Activated gamma-delta T cell treated with anti-CD3 and anti-CD28 coated beads, Interleukin-2, amount 50 U/mL, for 16 hours (primary cell): ENCODE results near the gene DMPK.
"Not testable (repeated sequence)": the region's sequence is repeated elsewhere in the genome, so short reads cannot be mapped to it uniquely, and the experiment has no call there.

ENCODE experiments used
- DNase-seq: peaks from one replicate; pipeline ENCODE4 v3.0.0-alpha.2; 2020; ENCODE audit warnings: low read depth

The DMPK gene

DNA sequence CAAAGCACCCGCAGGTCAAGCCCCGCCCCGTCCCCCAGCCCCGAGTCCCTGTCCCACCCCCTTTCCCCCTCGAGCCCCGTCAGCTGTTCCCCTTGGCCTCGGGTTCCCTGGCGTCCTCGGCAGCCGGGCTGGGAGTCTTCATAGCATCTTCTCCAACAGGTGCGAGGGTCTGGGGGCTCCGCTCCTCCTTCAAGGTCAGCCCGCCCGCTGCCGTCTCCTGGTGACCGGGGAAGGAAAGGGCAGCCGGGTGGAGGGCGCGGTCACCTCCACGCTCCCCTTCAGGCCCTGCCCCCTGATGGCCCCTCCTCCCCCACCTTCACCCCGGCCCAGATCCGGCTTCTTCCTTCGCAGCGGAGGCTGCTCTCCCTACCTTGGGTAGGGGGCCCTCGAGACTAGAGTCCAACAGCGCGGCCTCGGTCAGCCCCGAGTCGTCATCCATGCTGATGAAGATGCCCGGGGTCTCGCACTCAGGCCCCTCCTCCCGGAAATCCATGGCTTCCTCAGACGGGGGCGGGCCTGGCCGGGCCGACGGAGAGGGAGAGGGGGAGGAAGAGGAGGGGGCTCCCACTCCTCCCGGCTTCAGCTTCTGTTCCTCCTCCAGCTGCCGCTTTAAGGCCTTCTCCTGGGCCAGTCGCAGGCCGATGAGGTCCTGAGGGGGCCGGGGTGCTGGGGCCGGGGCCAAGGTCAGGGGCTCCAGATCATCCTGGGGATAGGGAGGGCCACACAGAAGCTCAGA, 33.4 kb upstream of the DMPK start:
- no peak for DNase-seq

- no peak for DNase-seq
Measured at GRCh38 chr19:45814851-45815480, 32.7 kb upstream of the DMPK start, which contains the start of gene RSPH6A. Gene RSPH6A (minus strand): TSS chr19:45815308. CDS start chr19:45815176, 132 bp downstream.

- no peak for DNase-seq
Measured at GRCh38 chr19:45814166-45814780, 32.0 kb upstream of the DMPK start.

GRCh38 chr19:45812297-45812696, 30.0 kb upstream of the DMPK start:
- DNase-seq, result no peak

DNA sequence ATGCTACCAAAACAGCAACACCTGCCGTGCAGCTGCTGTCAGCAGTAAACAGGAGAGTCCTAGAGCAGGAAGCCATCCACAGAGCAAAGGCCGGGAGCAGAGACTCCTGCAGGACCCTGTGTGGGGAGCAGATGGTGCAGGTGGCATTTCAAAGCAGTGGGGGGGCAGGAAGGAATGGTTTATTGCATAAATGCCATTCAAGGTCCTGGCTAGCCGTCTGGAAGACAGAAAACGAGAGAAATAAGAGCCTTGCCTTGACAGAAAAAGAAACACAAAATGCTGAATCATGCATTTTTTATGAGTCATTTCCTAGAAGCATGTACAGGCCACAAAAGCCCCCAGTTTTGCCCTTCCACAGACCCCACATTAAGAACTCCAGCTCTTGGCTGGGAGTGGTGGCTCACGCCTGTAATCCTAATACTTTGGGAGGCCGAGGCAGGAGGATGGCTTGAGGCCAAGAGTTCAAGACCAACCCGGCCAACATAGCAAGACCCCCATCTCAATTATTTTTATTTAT, 27.4 kb upstream of the DMPK start:
- no peak for DNase-seq

DNA sequence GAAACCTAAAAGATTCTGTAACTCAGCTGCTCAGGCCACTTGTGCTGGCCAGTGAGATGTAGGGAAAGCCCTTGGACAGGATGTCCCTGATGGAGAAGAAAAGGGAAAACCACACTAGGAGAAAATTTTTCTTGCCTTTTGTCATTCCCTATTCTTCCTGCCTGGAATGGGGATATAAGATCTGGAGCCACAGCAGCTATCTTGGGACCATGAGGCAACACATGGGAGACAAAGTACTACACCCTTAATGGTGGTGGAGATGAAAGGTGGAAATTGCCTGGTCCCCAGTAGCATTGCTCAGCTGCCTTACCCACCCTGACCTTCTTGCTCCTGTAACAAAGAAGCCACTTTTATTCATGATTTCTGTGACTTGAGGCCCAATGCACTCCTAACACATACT, 23.4 kb upstream of the DMPK start:
- no peak for DNase-seq

DNA sequence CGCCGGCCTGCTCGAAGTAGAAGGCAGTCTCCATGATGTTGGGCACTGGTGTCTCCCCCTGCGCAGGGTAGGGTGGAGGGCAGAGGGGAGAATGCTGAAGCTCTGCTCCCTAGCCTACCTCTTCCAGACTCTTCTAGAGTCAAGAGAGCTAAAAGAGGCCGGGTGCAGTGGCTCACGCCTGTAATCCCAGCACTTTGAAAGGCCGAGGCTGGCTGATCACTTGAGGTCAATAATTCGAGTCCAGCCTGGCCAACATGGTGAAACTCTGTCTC, 22.6 kb upstream of the DMPK start:
- no peak for DNase-seq

DNA sequence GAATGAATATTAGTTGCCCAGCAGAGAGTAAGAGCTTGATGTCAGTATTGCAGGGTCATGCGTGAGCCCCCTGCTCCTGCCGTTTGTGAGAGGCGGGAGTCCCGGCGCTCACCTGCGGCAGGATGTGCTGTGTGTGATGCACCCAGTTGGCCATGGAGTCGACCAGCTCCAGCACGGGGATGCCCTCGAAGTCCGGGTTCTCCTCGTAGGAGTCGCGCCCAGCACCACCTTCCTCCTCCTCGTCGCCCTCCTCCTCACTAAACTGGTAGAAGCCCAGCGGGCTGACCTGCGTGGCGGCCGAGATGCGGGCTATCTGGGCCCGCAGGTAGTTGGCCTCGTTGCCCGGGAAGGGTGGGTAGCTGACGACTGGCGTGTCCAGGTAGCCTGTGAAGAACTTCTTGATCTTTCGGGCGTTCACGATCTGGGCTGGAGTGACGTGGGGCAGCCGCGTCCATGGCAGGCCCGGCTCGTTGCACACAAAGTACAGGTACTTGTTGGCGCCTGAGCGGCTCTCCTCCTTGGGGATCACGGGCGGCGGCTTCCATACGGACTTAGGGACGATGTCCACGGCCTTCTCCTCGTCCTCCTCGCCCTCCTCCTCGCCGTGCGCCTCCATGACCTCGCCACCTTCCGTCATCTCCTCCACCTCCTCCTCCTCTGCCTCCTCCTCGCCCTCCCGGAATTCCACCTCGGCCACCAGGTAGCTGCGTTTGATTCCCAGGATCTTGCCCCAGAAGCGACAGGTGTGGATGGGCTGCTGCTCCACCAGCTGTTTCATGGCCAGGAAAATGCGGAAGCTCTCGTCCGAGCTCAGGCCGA, 22.1 kb upstream of the DMPK start:
- no peak for DNase-seq

GRCh38 chr19:45801603-45802175, 19.4 kb upstream of the DMPK start:
- no peak for DNase-seq

DNA sequence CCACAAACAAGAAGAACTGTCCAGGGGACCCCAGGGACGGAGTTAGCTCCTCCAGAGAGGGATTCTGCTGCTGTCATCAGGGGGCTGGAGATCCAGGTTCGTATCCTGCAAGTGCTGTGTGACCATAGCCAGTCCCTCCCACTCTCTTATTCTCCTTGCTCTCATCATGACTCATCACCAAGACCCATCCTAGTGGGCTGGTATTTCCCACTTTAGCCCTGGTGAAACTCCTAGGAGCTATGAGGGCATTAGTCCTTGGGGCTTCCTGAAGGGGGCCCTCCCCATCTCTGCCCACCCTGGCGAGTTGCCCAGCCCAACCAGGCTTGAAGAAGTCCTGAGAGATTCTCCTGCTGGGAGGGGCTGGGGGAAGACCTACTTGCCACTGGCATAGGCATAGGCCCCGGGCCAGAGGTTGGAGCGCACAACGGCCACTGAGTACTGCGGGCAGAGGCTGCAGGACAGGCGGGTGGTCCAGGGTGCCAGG, 17.8 kb upstream of the DMPK start:
- no peak for DNase-seq

DNA sequence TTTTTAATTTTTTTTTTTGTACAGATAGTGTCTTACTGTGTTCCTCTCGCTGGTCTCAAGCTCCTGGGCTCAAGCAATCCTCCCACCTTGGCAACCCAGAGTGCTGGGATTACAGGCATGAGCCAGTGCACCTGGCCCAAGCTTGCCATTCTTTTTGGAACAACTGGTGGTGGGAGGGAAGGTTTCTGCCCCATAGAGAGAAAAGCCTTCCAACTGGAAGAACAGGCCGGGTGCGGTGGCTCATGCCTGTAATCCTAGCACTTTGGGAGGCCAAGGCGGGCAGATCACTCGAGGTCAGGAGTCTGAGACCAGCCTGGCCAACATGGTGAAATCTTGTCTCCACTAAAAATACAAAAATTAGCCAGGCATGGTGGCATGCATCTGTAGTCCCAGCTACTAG, 17.3 kb upstream of the DMPK start:
- not testable (repeated sequence) for DNase-seq

GRCh38 chr19:45798995-45799517, 16.8 kb upstream of the DMPK start:
- DNase-seq, result peak; percentile 48

GRCh38 chr19:45794627-45795026, 12.3 kb upstream of the DMPK start:
- DNase-seq, result no peak

DNA sequence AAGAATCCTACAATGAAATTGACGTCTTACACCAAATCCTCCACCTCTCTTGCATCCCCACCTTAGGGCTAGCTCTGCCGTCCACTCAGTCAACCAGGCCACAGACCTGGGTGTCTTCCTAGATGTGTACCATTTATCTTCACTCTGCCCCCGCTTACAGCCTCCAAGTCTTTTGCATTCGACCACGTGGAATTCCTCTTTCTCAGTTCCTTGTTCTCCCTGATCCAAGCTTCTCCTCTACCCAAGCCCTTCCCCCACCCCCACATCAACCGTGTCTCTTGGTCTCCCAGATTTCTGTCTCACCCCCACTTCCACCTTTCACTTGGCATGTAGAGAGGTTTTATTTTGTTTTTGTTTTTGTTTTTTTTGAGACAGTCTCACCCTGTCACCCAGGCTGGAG, 11.6 kb upstream of the DMPK start:
- no peak for DNase-seq

GRCh38 chr19:45793178-45793564, 10.9 kb upstream of the DMPK start:
- no peak for DNase-seq

DNA sequence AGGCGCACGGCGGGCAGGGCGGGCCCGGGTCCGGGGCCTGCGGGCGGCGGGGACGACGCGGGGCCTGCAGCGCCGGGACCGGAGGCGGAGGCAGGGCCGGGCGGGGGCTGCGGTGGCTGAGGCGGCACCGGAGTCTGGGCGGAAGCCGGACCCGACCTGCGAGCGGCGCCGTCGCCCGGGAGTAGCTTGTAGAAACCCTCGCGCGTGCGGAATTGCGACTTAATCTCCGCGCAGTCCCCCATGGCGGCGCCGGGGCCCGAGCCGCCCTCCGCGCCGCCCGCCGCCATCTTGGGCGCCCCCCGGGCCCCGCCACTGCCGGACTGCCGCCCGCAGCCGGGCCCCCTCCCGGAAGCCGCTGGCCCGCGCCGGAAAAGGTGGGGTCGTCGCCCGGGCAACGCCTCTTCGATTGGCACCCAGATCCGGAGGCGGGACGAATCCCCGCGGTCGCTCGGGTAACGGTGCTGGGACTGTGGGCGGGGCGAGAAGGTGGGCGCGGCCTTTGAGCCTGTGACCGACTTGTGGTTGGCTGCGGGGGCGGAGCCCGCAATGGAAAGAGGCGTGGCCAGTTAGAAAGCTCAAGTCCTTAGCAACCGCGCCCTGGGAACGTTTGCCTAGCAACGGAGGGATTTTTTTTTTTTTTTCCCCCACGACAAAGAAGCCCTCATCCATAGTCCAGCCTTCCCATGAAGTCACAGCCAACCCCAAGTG, 10.3 kb upstream of the DMPK start, which contains the start of gene DMWD:
Gene DMWD, minus strand, starts transcription at position 376 of the 708 bp plus-strand sequence. Its CDS starts 89 bp downstream, at position 287.
- peak; percentile 99 for DNase-seq

- DNase-seq, result no peak
Measured at GRCh38 chr19:45791744-45792469, 9.6 kb upstream of the DMPK start.

DNA sequence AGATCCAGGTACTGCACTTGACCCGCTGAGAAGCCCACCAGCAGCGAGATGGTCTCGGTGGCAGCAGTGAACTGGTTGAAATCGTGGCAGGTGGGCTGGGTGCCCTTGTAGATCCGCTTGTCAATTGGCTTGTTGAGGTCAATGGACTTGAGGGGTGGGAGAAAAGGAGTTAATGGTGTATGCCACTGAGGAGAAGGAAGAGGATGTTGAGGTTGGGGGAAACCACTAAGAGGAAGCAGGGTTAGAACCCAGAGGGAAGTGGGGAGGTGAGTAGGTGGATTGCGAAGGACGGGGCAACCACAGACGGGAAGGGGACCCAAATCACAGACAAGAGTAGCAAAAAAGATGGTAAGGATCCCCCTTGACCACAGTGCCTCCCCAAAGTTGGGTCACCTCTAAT, 8.7 kb upstream of the DMPK start:
- DNase-seq, result no peak

DNA sequence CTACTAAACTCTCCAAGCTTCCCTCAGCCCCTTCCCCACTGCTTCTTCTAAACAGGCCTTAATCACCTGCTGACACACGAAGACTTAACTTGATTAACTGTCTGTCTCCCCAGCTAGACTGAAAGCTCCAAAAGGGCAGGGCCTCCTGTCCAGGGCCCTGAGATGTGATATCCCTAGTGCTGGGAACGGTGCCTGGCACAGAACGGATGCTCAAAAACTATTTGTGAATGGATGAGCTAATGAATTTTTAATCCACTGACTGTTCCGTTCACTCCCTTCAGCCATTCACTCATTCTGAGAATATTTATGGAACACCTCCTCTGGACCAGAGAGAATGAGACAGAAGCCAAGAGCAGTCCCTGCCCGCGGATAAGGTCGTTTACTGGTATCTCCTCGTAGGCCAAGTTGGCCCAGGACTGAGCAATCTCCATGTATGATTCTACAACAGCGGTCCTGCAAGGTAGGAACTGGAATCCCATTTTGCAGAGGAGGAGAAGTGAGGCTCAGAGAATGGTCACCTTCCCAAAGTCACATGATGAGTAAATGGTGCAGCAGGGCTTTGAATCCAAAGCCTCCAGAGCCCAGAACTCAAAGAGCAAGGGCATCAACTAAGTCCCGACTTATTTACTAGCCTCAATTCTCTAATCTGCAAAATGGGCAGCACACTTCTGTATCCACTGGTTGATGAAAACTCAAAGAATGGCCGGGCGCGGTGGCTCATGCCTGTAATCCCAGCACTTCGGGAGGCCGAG, 6.9 kb upstream of the DMPK start:
- DNase-seq, result no peak

- no peak for DNase-seq
Measured at GRCh38 chr19:45786533-45786894, 4.2 kb upstream of the DMPK start.
